LNCAP (cell line): Measurements from ENCODE around the gene LHX2.

Experiments
- TF ChIP-seq, protein P1 (sequence below): fragments of 450-650 bp; IDR thresholded peaks from 2 replicates; pipeline ENCODE4 v1.5.1; 2017; ENCODE audit warnings: mild to moderate bottlenecking

Gene LHX2, protein sequence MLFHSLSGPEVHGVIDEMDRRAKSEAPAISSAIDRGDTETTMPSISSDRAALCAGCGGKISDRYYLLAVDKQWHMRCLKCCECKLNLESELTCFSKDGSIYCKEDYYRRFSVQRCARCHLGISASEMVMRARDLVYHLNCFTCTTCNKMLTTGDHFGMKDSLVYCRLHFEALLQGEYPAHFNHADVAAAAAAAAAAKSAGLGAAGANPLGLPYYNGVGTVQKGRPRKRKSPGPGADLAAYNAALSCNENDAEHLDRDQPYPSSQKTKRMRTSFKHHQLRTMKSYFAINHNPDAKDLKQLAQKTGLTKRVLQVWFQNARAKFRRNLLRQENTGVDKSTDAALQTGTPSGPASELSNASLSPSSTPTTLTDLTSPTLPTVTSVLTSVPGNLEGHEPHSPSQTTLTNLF

GRCh38 chr9:124011460-124012301, at the start of gene LHX2:
Gene LHX2 (plus strand): TSS chr9:124011768. CDS start chr9:124012349, 581 bp downstream.
- TF ChIP-seq, protein P1, sequence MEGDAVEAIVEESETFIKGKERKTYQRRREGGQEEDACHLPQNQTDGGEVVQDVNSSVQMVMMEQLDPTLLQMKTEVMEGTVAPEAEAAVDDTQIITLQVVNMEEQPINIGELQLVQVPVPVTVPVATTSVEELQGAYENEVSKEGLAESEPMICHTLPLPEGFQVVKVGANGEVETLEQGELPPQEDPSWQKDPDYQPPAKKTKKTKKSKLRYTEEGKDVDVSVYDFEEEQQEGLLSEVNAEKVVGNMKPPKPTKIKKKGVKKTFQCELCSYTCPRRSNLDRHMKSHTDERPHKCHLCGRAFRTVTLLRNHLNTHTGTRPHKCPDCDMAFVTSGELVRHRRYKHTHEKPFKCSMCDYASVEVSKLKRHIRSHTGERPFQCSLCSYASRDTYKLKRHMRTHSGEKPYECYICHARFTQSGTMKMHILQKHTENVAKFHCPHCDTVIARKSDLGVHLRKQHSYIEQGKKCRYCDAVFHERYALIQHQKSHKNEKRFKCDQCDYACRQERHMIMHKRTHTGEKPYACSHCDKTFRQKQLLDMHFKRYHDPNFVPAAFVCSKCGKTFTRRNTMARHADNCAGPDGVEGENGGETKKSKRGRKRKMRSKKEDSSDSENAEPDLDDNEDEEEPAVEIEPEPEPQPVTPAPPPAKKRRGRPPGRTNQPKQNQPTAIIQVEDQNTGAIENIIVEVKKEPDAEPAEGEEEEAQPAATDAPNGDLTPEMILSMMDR, result peak; percentile 36

- TF ChIP-seq, protein P1, result no peak
Measured at GRCh38 chr9:123964761-123965160, 46.8 kb upstream of the LHX2 start.

DNA sequence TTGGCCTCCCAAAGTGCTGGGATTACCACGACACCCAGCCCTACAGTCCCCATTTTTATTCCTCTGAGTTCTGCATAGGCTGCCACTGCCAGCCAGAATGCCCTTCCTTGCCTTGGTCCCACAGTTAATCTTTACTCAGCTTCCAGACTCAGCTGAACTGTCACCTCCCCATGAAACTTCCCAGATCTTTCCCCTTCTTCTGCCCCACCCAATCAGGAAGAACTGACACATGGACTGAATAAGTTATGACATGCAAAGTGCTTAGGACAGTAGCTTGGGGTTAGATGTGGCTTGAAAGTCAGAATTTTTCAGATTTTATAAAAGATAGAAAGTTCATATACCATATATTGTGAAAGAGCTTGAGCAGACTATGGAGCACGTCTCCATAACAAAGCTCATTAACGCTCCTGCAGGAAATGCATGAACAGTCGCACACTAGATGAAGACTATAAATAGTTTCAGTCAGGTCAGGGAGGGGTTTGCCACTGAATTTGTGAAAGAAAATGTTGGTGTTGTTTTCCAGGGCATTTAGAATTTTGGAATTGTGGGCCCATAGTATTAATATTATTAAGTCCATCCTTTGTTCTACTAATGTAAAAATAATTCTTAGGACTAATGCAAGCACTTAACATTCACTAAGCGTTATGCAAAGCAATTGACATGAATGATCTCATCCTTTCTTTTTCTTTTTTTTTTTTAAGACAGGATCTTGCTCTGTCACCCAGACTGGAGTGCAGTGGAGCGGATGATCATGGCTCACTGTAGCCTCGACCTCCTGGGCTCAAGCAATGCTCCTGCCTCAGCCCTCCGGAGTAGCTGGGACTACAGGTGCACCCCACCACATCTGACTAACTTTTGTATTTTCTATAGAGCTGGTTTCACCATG, 45.5 kb upstream of the LHX2 start:
- TF ChIP-seq, protein P1, result no peak

GRCh38 chr9:123967323-123967722, 44.2 kb upstream of the LHX2 start:
- TF ChIP-seq, protein P1, result no peak

- TF ChIP-seq, protein P1, result no peak
Measured at GRCh38 chr9:123972618-123973017, 39.0 kb upstream of the LHX2 start.

- TF ChIP-seq, protein P1, result no peak
Measured at GRCh38 chr9:123973590-123974223, 37.9 kb upstream of the LHX2 start.
